ENCODE data around the gene CCT7. TPM values are rescaled to one million over a fixed set of nuclear protein-coding genes. Genes with fewer than 3 reads are reported as not detected.

Gene CCT7
- polyA plus RNA-seq, 1 experiment, result 331 TPM

- H3K27me3 ChIP-seq (ENCODE audit: control insufficient read depth, insufficient read depth, low read length), result peaks cover 12% of the 10 kb centered on the region
- no peak overlapping the region for H3K4me3 ChIP-seq (ENCODE audit: low read depth, low read length)
- DNase-seq (ENCODE audit: low read depth, low spot score), result no peak
- TF ChIP-seq CTCF (IDR thresholded peaks at IDR 0.05; ENCODE audit: low read depth, low read length), result no peak
- H3K9me3 ChIP-seq (ENCODE audit: control insufficient read depth, insufficient read depth, low read length), result no peaks in the 10 kb centered on the region; the same call in 1 of the 2 replicates
- ChIA-PET POLR2A (no interaction called here), CTCF (interaction anchor here (1.1 kb wide), 1 partner anchor 50 kb away, joined by 3 read pairs; the partner anchor contains the start of gene SMYD5)
- no peak overlapping the region for H3K27ac ChIP-seq (ENCODE audit: low read depth, low read length)
These were observed 29.6 kb downstream of the CCT7 start for GRCh38 chr2:73263540-73264331.

GRCh38 chr2:73264332-73264606, 30.2 kb downstream of the CCT7 start:
- no peak overlapping the region for H3K4me3 ChIP-seq (ENCODE audit: low read depth, low read length)
- TF ChIP-seq CTCF (IDR thresholded peaks at IDR 0.05; ENCODE audit: low read depth, low read length), result no peak
- ChIA-PET CTCF (no interaction called here), POLR2A (no interaction called here)
- peaks cover 13% of the 10 kb centered on the region for H3K27me3 ChIP-seq (ENCODE audit: control insufficient read depth, insufficient read depth, low read length)
- no peak overlapping the region for H3K27ac ChIP-seq (ENCODE audit: low read depth, low read length)
- H3K9me3 ChIP-seq (ENCODE audit: control insufficient read depth, insufficient read depth, low read length), result no peaks in the 10 kb centered on the region; the same call in 1 of the 2 replicates
- no peak for DNase-seq (ENCODE audit: low read depth, low spot score)

DNA sequence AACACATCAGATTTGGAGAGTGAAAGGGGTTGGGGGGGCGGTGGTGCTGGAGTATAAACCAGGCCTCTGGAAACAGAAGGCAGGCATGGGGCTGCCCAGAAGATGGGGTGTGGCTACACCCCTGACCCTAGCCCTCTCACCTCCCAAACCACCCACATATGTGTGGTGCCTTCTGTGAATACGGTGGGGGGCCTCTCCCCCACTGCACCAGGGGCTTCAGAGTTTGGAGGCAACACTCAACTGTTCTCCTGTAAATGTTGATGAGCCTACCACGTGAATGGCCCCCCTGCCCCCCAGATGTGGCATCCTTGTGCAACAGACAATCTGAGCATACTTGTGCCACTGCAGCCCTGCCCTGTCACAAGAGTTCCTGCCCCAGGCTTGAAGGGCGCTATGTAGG, 30.7 kb downstream of the CCT7 start:
- no peak for TF ChIP-seq CTCF (IDR thresholded peaks at IDR 0.05; ENCODE audit: low read depth, low read length)
- DNase-seq (ENCODE audit: low read depth, low spot score), result no peak
- Histone ChIP-seq H3K4me3 (ENCODE audit: low read depth, low read length) (no peak overlapping the region), H3K27me3 (ENCODE audit: control insufficient read depth, insufficient read depth, low read length) (peaks cover 16% of the 10 kb centered on the region), H3K9me3 (ENCODE audit: control insufficient read depth, insufficient read depth, low read length) (no peaks in the 10 kb centered on the region; the same call in 1 of the 2 replicates), H3K27ac (ENCODE audit: low read depth, low read length) (no peak overlapping the region)
- ChIA-PET CTCF (no interaction called here), POLR2A (no interaction called here)

DNA sequence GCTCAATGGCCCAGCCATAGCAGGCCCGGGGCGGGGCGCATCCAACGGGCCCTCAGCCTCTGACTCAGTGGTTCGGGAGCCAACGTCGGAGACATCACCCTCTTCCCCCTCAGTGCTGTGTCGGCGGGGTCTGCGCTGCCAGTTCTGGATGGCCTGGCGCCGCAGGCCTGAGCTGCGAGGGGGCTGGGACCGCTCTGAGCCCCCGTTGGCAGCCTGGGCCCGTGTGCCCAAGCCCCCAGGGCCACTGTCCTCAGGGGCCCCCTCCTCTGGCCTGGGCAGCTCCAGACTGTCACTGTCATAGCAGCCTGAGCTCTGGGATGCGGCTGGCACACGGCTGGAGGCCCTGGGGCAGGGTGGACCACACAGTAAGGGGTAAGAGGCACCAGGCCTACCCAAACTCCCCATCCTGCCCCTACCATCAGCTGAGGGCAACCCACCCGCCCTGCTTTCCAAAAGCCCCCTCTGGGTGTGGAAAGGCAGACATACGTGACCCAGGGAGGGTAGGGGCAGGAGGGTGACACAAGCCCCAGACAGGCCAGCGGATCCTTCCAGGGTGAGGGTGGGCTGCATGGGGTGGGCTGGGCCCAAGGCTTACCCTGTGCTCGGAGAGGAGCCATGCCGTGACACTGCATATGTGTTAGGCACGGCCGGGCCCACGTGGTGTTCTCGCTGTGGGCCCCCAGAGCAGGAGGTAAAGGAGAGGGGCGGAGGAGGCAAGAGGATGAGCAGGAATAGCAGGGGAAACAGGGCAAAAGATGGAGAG, 31.4 kb downstream of the CCT7 start:
- ChIA-PET CTCF (no interaction called here), POLR2A (no interaction called here)
- no peak for DNase-seq (ENCODE audit: low read depth, low spot score)
- no peak for TF ChIP-seq CTCF (IDR thresholded peaks at IDR 0.05; ENCODE audit: low read depth, low read length)
- H3K4me3 ChIP-seq (ENCODE audit: low read depth, low read length), result no peak overlapping the region
- no peaks in the 10 kb centered on the region; the same call in 1 of the 2 replicates for H3K9me3 ChIP-seq (ENCODE audit: control insufficient read depth, insufficient read depth, low read length)
- H3K27ac ChIP-seq (ENCODE audit: low read depth, low read length), result no peak overlapping the region
- H3K27me3 ChIP-seq (ENCODE audit: control insufficient read depth, insufficient read depth, low read length), result peaks cover 23% of the 10 kb centered on the region
